Osteoblast (primary cell): ENCODE data around the gene LRRC37A3. TPM values are rescaled to one million over a fixed set of nuclear protein-coding genes. Genes with fewer than 3 reads are reported as not detected.

Source experiments
- DNase-seq: peaks from one replicate; pipeline ENCODE4 v3.0.0; 2011; ENCODE audit warnings: low spot score, mixed read lengths; ENCODE audit not compliant: insufficient read length; ENCODE audit errors: missing footprints
- H2AFZ ChIP-seq: 2 replicates; pipeline ENCODE4 v1.6.0; 2011; ENCODE audit warnings: mild to moderate bottlenecking, low read length
- H3K27ac ChIP-seq: 2 replicates; pipeline ENCODE4 v1.5.1; 2011; ENCODE audit warnings: mild to moderate bottlenecking, low read depth, low read length, moderate library complexity
- H3K27me3 ChIP-seq: 2 replicates; pipeline ENCODE4 v1.6.0; 2012; ENCODE audit warnings: mild to moderate bottlenecking, control low read depth, inconsistent platforms, low read length, moderate library complexity; ENCODE audit not compliant: insufficient read depth
- H3K36me3 ChIP-seq: 2 replicates; pipeline ENCODE4 v1.5.1; 2011; ENCODE audit warnings: mild to moderate bottlenecking, low read length, control low read depth, moderate library complexity; ENCODE audit not compliant: insufficient read depth
- H3K4me1 ChIP-seq: 2 replicates; pipeline ENCODE4 v1.5.1; 2011; ENCODE audit warnings: mild to moderate bottlenecking, low read length, control low read depth, moderate library complexity; ENCODE audit not compliant: insufficient read depth
- H3K4me2 ChIP-seq: 2 replicates; pipeline ENCODE4 v1.6.0; 2011; ENCODE audit warnings: mild to moderate bottlenecking, low read length; ENCODE audit not compliant: insufficient read depth
- H3K4me3 ChIP-seq: fragments of 200-600 bp; sonication (generic); 3 replicates; pipeline ENCODE4 v1.5.1; 2012; ENCODE audit warnings: mild to moderate bottlenecking, low read length, inconsistent platforms; ENCODE audit not compliant: insufficient read depth
- H3K79me2 ChIP-seq: 2 replicates; pipeline ENCODE4 v1.6.0; 2012; ENCODE audit warnings: mild to moderate bottlenecking, low read length, control low read depth, inconsistent platforms; ENCODE audit not compliant: insufficient read depth
- H3K9me3 ChIP-seq: 2 replicates; pipeline ENCODE4 v1.5.1; 2011; ENCODE audit warnings: low read depth, low read length, control low read depth
- H4K20me1 ChIP-seq: 2 replicates; pipeline ENCODE4 v1.6.0; 2012; ENCODE audit warnings: mild to moderate bottlenecking, low read length, control low read depth; ENCODE audit not compliant: insufficient read depth
- total RNA-seq: library from RNA; depleted of rRNA; stranded (reverse); fragments of >200 nt; gene quantifications from 2 replicates; pipeline ENCODE4 v1.2.3, GENCODE V29; 2012
- TF ChIP-seq, protein P1 (sequence below): IDR thresholded peaks from 2 replicates; pipeline ENCODE4 v1.5.1; 2011; ENCODE audit warnings: mild to moderate bottlenecking, low read depth, low read length, moderate library complexity; ENCODE audit errors: extremely low read depth

Gene LRRC37A3
- total RNA-seq, 1 donor, result 15.2 TPM

- Histone ChIP-seq H3K4me3 (no peak overlapping the region), H3K4me2 (no peak overlapping the region), H3K79me2 (no peaks in the 10 kb centered on the region), H3K27me3 (no peaks in the 10 kb centered on the region), H3K9me3 (no peaks in the 10 kb centered on the region), H4K20me1 (no peaks in the 10 kb centered on the region), H3K4me1 (peaks cover 7% of the 10 kb centered on the region), H3K36me3 (no peaks in the 10 kb centered on the region), H2AFZ (no peak overlapping the region), H3K27ac (no peak overlapping the region)
- DNase-seq, result no peak
- TF ChIP-seq, protein P1, sequence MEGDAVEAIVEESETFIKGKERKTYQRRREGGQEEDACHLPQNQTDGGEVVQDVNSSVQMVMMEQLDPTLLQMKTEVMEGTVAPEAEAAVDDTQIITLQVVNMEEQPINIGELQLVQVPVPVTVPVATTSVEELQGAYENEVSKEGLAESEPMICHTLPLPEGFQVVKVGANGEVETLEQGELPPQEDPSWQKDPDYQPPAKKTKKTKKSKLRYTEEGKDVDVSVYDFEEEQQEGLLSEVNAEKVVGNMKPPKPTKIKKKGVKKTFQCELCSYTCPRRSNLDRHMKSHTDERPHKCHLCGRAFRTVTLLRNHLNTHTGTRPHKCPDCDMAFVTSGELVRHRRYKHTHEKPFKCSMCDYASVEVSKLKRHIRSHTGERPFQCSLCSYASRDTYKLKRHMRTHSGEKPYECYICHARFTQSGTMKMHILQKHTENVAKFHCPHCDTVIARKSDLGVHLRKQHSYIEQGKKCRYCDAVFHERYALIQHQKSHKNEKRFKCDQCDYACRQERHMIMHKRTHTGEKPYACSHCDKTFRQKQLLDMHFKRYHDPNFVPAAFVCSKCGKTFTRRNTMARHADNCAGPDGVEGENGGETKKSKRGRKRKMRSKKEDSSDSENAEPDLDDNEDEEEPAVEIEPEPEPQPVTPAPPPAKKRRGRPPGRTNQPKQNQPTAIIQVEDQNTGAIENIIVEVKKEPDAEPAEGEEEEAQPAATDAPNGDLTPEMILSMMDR, result no peak
Observed at GRCh38 chr17:64947152-64947551, 27.9 kb upstream of the LRRC37A3 start.

- H3K4me2 ChIP-seq, result no peak overlapping the region
- H2AFZ ChIP-seq, result no peak overlapping the region
- no peaks in the 10 kb centered on the region for H3K4me1 ChIP-seq
- peaks cover 2% of the 10 kb centered on the region for H3K27me3 ChIP-seq
- H3K36me3 ChIP-seq, result no peaks in the 10 kb centered on the region
- H4K20me1 ChIP-seq, result no peaks in the 10 kb centered on the region
- TF ChIP-seq, protein P1, result no peak
- H3K27ac ChIP-seq, result no peak overlapping the region
- H3K9me3 ChIP-seq, result no peaks in the 10 kb centered on the region
- DNase-seq, result no peak
- no peak overlapping the region for H3K4me3 ChIP-seq
- no peaks in the 10 kb centered on the region for H3K79me2 ChIP-seq
Observed at GRCh38 chr17:64941761-64942160, 22.5 kb upstream of the LRRC37A3 start.

GRCh38 chr17:64941045-64941444 is 21.8 kb upstream of the LRRC37A3 start:
- Histone ChIP-seq H3K9me3 (no peaks in the 10 kb centered on the region), H3K27ac (no peak overlapping the region), H3K4me1 (no peaks in the 10 kb centered on the region), H3K27me3 (peaks cover 2% of the 10 kb centered on the region), H3K36me3 (no peaks in the 10 kb centered on the region), H3K4me2 (no peak overlapping the region), H3K79me2 (no peaks in the 10 kb centered on the region), H2AFZ (no peak overlapping the region), H4K20me1 (no peaks in the 10 kb centered on the region), H3K4me3 (no peak overlapping the region)
- no peak for DNase-seq
- TF ChIP-seq, protein P1, result no peak

DNA sequence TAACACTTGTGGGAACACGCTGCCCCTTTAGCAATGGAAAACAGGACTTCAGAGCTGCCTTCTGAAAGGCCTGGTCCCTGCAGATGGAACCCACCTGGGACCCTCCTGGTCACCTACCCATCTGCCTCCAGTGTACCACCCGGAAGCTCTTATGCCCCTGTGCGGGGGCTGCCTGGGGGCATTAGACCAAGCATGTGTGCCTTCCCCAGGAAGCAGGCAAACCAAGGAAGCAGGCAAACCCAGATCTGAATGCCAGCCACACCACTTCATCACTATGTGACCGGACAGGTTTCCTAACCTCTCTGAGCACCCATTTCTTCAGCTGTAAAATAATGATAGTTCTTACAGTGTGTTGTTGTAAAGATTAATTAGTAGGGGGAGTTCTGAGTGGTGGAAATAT is 20.8 kb upstream of the LRRC37A3 start:
- TF ChIP-seq, protein P1, result no peak

More for the DNA sequence above, 20.8 kb upstream of the LRRC37A3 start:
- Histone ChIP-seq H3K4me3 (no peak overlapping the region), H3K9me3 (no peaks in the 10 kb centered on the region), H3K27ac (no peak overlapping the region), H3K4me1 (no peaks in the 10 kb centered on the region), H4K20me1 (no peaks in the 10 kb centered on the region), H3K4me2 (no peak overlapping the region), H2AFZ (no peak overlapping the region), H3K79me2 (no peaks in the 10 kb centered on the region), H3K27me3 (peaks cover 2% of the 10 kb centered on the region), H3K36me3 (no peaks in the 10 kb centered on the region)
- DNase-seq, result no peak
